H1 (cell line): ENCODE results near the gene FTL. TPM values are rescaled to one million over a fixed set of nuclear protein-coding genes. Genes with fewer than 3 reads are reported as not detected.

Experiments used
- HDAC6 ChIP-seq: IDR thresholded peaks from one replicate; pipeline ENCODE4 v1.7.1; 2012; ENCODE audit warnings: low read depth, mild to moderate bottlenecking, inconsistent platforms, low read length, moderate library complexity
- NANOG ChIP-seq: IDR thresholded peaks from 2 replicates; pipeline ENCODE4 v1.6.1; 2011; ENCODE audit warnings: low read length, low read depth, mild to moderate bottlenecking, inconsistent platforms; ENCODE audit not compliant: insufficient read depth, poor library complexity, severe bottlenecking
- polyA plus RNA-seq, 7 experiments: library from polyadenylated mRNA; depleted of rRNA in 3 of 7; stranded (reverse) in 5 of 7; unstranded in 2 of 7; fragments of >200 nt in 5 of 7; fragments of 200-250 nt in 2 of 7; gene quantifications; 1 replicate in 5 of 7; 2 replicates in 1 of 7; 4 replicates in 1 of 7; pipeline versions ENCODE4 v1.2.1 to v1.2.3, GENCODE V29; 2011 to 2013; ENCODE audit warnings: missing spikeins in 2 of 7, mixed read lengths in 2 of 7
- total RNA-seq: library from RNA; stranded (reverse); fragmentation: NEBNext Ultra II Directional; extraction: Animal tissue kit (Norgen Biotek cat#: 25700); gene quantifications from 2 replicates; pipeline ENCODE4 v1.2.1, GENCODE V29; 2021
- TF ChIP-seq, protein P1 (sequence below): fragments of 300-600 bp; sonication (generic); IDR thresholded peaks from 2 replicates; pipeline ENCODE4 v1.7.1; 2012; ENCODE audit warnings: low read length, moderate library complexity, mild to moderate bottlenecking, inconsistent platforms; ENCODE audit not compliant: insufficient replicate concordance

The FTL gene
- total and polyA plus RNA-seq, 2 of the 8 experiments (the other 6 are each of a cell fraction or from before 2014, with no cell fraction given) = 1,751 to 2,427 TPM

DNA sequence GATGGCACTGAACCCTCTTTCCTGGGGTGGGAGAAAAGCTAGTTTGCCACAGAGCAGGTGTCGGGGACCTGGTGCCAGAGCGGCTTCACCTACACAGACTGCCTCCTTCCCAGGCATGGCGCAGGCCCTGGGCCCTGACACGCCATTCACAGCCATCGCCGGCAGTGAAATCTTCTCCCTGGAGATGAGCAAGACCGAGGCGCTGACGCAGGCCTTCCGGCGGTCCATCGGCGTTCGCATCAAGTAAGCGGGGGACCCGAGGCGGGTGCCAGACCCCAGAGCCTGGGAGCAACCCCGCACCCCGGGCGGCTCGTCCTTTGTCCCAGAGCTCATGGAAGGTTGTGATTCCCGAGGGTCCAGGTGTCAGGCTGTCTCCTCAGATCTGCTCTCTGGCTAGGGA is 41.8 kb downstream of the FTL start (continued):
- TF ChIP-seq, protein P1, sequence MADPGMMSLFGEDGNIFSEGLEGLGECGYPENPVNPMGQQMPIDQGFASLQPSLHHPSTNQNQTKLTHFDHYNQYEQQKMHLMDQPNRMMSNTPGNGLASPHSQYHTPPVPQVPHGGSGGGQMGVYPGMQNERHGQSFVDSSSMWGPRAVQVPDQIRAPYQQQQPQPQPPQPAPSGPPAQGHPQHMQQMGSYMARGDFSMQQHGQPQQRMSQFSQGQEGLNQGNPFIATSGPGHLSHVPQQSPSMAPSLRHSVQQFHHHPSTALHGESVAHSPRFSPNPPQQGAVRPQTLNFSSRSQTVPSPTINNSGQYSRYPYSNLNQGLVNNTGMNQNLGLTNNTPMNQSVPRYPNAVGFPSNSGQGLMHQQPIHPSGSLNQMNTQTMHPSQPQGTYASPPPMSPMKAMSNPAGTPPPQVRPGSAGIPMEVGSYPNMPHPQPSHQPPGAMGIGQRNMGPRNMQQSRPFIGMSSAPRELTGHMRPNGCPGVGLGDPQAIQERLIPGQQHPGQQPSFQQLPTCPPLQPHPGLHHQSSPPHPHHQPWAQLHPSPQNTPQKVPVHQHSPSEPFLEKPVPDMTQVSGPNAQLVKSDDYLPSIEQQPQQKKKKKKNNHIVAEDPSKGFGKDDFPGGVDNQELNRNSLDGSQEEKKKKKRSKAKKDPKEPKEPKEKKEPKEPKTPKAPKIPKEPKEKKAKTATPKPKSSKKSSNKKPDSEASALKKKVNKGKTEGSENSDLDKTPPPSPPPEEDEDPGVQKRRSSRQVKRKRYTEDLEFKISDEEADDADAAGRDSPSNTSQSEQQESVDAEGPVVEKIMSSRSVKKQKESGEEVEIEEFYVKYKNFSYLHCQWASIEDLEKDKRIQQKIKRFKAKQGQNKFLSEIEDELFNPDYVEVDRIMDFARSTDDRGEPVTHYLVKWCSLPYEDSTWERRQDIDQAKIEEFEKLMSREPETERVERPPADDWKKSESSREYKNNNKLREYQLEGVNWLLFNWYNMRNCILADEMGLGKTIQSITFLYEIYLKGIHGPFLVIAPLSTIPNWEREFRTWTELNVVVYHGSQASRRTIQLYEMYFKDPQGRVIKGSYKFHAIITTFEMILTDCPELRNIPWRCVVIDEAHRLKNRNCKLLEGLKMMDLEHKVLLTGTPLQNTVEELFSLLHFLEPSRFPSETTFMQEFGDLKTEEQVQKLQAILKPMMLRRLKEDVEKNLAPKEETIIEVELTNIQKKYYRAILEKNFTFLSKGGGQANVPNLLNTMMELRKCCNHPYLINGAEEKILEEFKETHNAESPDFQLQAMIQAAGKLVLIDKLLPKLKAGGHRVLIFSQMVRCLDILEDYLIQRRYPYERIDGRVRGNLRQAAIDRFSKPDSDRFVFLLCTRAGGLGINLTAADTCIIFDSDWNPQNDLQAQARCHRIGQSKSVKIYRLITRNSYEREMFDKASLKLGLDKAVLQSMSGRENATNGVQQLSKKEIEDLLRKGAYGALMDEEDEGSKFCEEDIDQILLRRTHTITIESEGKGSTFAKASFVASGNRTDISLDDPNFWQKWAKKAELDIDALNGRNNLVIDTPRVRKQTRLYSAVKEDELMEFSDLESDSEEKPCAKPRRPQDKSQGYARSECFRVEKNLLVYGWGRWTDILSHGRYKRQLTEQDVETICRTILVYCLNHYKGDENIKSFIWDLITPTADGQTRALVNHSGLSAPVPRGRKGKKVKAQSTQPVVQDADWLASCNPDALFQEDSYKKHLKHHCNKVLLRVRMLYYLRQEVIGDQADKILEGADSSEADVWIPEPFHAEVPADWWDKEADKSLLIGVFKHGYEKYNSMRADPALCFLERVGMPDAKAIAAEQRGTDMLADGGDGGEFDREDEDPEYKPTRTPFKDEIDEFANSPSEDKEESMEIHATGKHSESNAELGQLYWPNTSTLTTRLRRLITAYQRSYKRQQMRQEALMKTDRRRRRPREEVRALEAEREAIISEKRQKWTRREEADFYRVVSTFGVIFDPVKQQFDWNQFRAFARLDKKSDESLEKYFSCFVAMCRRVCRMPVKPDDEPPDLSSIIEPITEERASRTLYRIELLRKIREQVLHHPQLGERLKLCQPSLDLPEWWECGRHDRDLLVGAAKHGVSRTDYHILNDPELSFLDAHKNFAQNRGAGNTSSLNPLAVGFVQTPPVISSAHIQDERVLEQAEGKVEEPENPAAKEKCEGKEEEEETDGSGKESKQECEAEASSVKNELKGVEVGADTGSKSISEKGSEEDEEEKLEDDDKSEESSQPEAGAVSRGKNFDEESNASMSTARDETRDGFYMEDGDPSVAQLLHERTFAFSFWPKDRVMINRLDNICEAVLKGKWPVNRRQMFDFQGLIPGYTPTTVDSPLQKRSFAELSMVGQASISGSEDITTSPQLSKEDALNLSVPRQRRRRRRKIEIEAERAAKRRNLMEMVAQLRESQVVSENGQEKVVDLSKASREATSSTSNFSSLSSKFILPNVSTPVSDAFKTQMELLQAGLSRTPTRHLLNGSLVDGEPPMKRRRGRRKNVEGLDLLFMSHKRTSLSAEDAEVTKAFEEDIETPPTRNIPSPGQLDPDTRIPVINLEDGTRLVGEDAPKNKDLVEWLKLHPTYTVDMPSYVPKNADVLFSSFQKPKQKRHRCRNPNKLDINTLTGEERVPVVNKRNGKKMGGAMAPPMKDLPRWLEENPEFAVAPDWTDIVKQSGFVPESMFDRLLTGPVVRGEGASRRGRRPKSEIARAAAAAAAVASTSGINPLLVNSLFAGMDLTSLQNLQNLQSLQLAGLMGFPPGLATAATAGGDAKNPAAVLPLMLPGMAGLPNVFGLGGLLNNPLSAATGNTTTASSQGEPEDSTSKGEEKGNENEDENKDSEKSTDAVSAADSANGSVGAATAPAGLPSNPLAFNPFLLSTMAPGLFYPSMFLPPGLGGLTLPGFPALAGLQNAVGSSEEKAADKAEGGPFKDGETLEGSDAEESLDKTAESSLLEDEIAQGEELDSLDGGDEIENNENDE = no peak
- TF ChIP-seq NANOG = no peak
- no peak for TF ChIP-seq HDAC6
